HUES6 (cell line): Measurements from ENCODE around the gene CFAP126.
"Not testable (repeated sequence)": the region's sequence is repeated elsewhere in the genome, so short reads cannot be mapped to it uniquely, and the experiment has no call there.

ENCODE experiments used
- H3K27ac ChIP-seq: 2 replicates; pipeline ENCODE4 v1.7.0; 2013; ENCODE audit warnings: low read depth, mild to moderate bottlenecking, low read length, inconsistent platforms
- H3K27me3 ChIP-seq: 2 replicates; pipeline ENCODE4 v1.6.1; 2013; ENCODE audit warnings: low read length; ENCODE audit not compliant: control insufficient read depth, insufficient read depth
- H3K36me3 ChIP-seq: 2 replicates; pipeline ENCODE4 v1.6.1; 2013; ENCODE audit warnings: low read length; ENCODE audit not compliant: control insufficient read depth, insufficient read depth
- H3K4me1 ChIP-seq: 2 replicates; pipeline ENCODE4 v1.6.1; 2013; ENCODE audit warnings: low read length; ENCODE audit not compliant: control insufficient read depth, insufficient read depth
- H3K4me3 ChIP-seq: 2 replicates; pipeline ENCODE4 v1.5.1; 2013; ENCODE audit warnings: low read depth, low read length
- H3K9ac ChIP-seq: one replicate; pipeline ENCODE4 v1.6.1; 2013; ENCODE audit warnings: mild to moderate bottlenecking, low read length
- H3K9me3 ChIP-seq: 2 replicates; pipeline ENCODE4 v1.6.1; 2013; ENCODE audit warnings: low read depth, low read length; ENCODE audit not compliant: control insufficient read depth, insufficient read depth

The CFAP126 gene

GRCh38 chr1:161367684-161368400, at the start of gene CFAP126:
CFAP126 (minus strand) TSS chr1:161367876; CDS start chr1:161367868, 8 bp downstream.
- Histone ChIP-seq H3K9ac (no peak within 1 kb of the TSS), H3K9me3 (no peaks in the 10 kb centered on the region), H3K4me3 (no peak within 1 kb of the TSS), H3K27ac (0 out of 2 replicates have a peak within 1 kb of the TSS, but pooled peaks have one; percentile 28), H3K4me1 (0 out of 2 replicates have a peak, but pooled peaks cover 6% of the 10 kb centered on the region), H3K27me3 (no peaks in the 10 kb centered on the region), H3K36me3 (peaks cover 25% of the 10 kb centered on the region)

GRCh38 chr1:161413050-161413449, 45.4 kb upstream of the CFAP126 start:
- not testable (repeated sequence) for H3K9me3 ChIP-seq, H3K27ac ChIP-seq, H3K27me3 ChIP-seq, H3K4me3 ChIP-seq, H3K9ac ChIP-seq, H3K36me3 ChIP-seq, H3K4me1 ChIP-seq

- not testable (repeated sequence) for H3K9me3 ChIP-seq, H3K4me1 ChIP-seq, H3K9ac ChIP-seq, H3K27ac ChIP-seq, H3K4me3 ChIP-seq, H3K27me3 ChIP-seq, H3K36me3 ChIP-seq
These were observed 42.9 kb upstream of the CFAP126 start for GRCh38 chr1:161410636-161410970.

GRCh38 chr1:161409848-161410635, 42.4 kb upstream of the CFAP126 start:
- not testable (repeated sequence) for H3K4me1 ChIP-seq, H3K9me3 ChIP-seq, H3K4me3 ChIP-seq, H3K27me3 ChIP-seq, H3K27ac ChIP-seq, H3K9ac ChIP-seq, H3K36me3 ChIP-seq

- Histone ChIP-seq H3K9me3 (no peaks in the 10 kb centered on the region), H3K4me3 (no peak overlapping the region), H3K9ac (no peak overlapping the region), H3K27me3 (no peaks in the 10 kb centered on the region), H3K36me3 (no peaks in the 10 kb centered on the region), H3K27ac (no peak overlapping the region), H3K4me1 (no peaks in the 10 kb centered on the region; the same call in 1 of the 2 replicates)
These were observed 40.9 kb upstream of the CFAP126 start for GRCh38 chr1:161408429-161409052.

GRCh38 chr1:161407451-161407985, 39.8 kb upstream of the CFAP126 start:
- Histone ChIP-seq H3K27ac (no peak overlapping the region), H3K4me1 (no peaks in the 10 kb centered on the region; the same call in 1 of the 2 replicates), H3K4me3 (no peak overlapping the region), H3K36me3 (no peaks in the 10 kb centered on the region), H3K9ac (no peak overlapping the region), H3K27me3 (no peaks in the 10 kb centered on the region), H3K9me3 (no peaks in the 10 kb centered on the region)

GRCh38 chr1:161406551-161406950, 38.9 kb upstream of the CFAP126 start:
- not testable (repeated sequence) for H3K27me3 ChIP-seq, H3K9ac ChIP-seq

GRCh38 chr1:161404051-161404597, 36.4 kb upstream of the CFAP126 start:
- Histone ChIP-seq H3K4me1 (no peaks in the 10 kb centered on the region; the same call in 1 of the 2 replicates), H3K27me3 (no peaks in the 10 kb centered on the region), H3K4me3 (no peak overlapping the region), H3K9me3 (no peaks in the 10 kb centered on the region), H3K27ac (no peak overlapping the region), H3K36me3 (no peaks in the 10 kb centered on the region), H3K9ac (no peak overlapping the region)

More at GRCh38 chr1:161406551-161406950, 38.9 kb upstream of the CFAP126 start:
- H3K9me3 ChIP-seq, H3K27ac ChIP-seq, H3K4me3 ChIP-seq, H3K36me3 ChIP-seq, H3K4me1 ChIP-seq: not testable (repeated sequence)

GRCh38 chr1:161402446-161402845, 34.8 kb upstream of the CFAP126 start:
- H3K27me3 ChIP-seq = no peaks in the 10 kb centered on the region
- no peak overlapping the region for H3K9ac ChIP-seq
- no peaks in the 10 kb centered on the region for H3K36me3 ChIP-seq
- H3K4me3 ChIP-seq = no peak overlapping the region
- H3K27ac ChIP-seq = no peak overlapping the region
- no peaks in the 10 kb centered on the region for H3K9me3 ChIP-seq
- peaks cover 3% of the 10 kb centered on the region; the same call in 1 of the 2 replicates for H3K4me1 ChIP-seq

- Histone ChIP-seq H3K4me3 (peak overlapping the region; percentile 76), H3K9me3 (no peaks in the 10 kb centered on the region), H3K36me3 (no peaks in the 10 kb centered on the region), H3K9ac (peak overlapping the region; percentile 85), H3K4me1 (peaks cover 3% of the 10 kb centered on the region; the same call in 1 of the 2 replicates), H3K27me3 (no peaks in the 10 kb centered on the region), H3K27ac (peak overlapping the region; percentile 85)
These were observed 31.8 kb upstream of the CFAP126 start for GRCh38 chr1:161399257-161399998.
